ENCODE measurements around the gene DPP10.

Gene DPP10

GRCh38 chr2:114550895-114551793 lies 108.7 kb downstream of the DPP10 start:
- ChIA-PET CTCF (interaction anchor here (0.6 to 2.0 kb wide), 13 partner anchors 13 to 830 kb away, joined by 3 to 19 read pairs (median 3); no protein-coding TSS in a partner anchor), POLR2A (ENCODE audit: low non-redundant PET) (no interaction called here)
- DNase-seq (ENCODE audit: low spot score): peak; percentile 36

GRCh38 chr2:114553027-114553426 lies 110.6 kb downstream of the DPP10 start:
- CTCF ChIA-PET: no interaction called here
- POLR2A ChIA-PET (ENCODE audit: low non-redundant PET): no interaction called here
- no peak for TF ChIP-seq CTCF (conservative IDR thresholded peaks at IDR 0.05; ENCODE audit: low read depth)
- no peak for DNase-seq (ENCODE audit: low spot score)
- no peak overlapping the region for H3K27ac ChIP-seq

More at GRCh38 chr2:114550895-114551793, 108.7 kb downstream of the DPP10 start:
- H3K27ac ChIP-seq: no peak overlapping the region
- peak; percentile 38 for TF ChIP-seq CTCF (conservative IDR thresholded peaks at IDR 0.05; ENCODE audit: low read depth)

- ChIA-PET POLR2A (ENCODE audit: low non-redundant PET) (no interaction called here), CTCF (interaction anchor here (0.6 to 0.7 kb wide), 3 partner anchors 13 to 28 kb away, joined by 3 to 4 read pairs (median 4); no protein-coding TSS in a partner anchor)
- no peak overlapping the region for H3K27ac ChIP-seq
- no peak for DNase-seq (ENCODE audit: low spot score)
- no peak for TF ChIP-seq CTCF (conservative IDR thresholded peaks at IDR 0.05; ENCODE audit: low read depth)
Observed at GRCh38 chr2:114569166-114569565, 126.7 kb downstream of the DPP10 start.

GRCh38 chr2:114577657-114578056 lies 135.2 kb downstream of the DPP10 start:
- POLR2A ChIA-PET (ENCODE audit: low non-redundant PET): no interaction called here
- CTCF ChIA-PET: no interaction called here
- DNase-seq (ENCODE audit: low spot score): no peak
- no peak for TF ChIP-seq CTCF (conservative IDR thresholded peaks at IDR 0.05; ENCODE audit: low read depth)
- H3K27ac ChIP-seq: no peak overlapping the region

- CTCF ChIA-PET: interaction anchor here (0.7 kb wide), 1 partner anchor 357 kb away, joined by 5 read pairs; no protein-coding TSS in a partner anchor
Observed at GRCh38 chr2:114579542-114579941, 137.1 kb downstream of the DPP10 start.

GRCh38 chr2:114580691-114581090 lies 138.2 kb downstream of the DPP10 start:
- no peak for DNase-seq (ENCODE audit: low spot score)
- ChIA-PET CTCF (no interaction called here), POLR2A (ENCODE audit: low non-redundant PET) (no interaction called here)
- no peak overlapping the region for H3K27ac ChIP-seq
- no peak for TF ChIP-seq CTCF (conservative IDR thresholded peaks at IDR 0.05; ENCODE audit: low read depth)

More at GRCh38 chr2:114579542-114579941, 137.1 kb downstream of the DPP10 start:
- DNase-seq (ENCODE audit: low spot score): no peak
- no peak overlapping the region for H3K27ac ChIP-seq
- no peak for TF ChIP-seq CTCF (conservative IDR thresholded peaks at IDR 0.05; ENCODE audit: low read depth)
- POLR2A ChIA-PET (ENCODE audit: low non-redundant PET): no interaction called here
